Stomach (tissue), 9 donors: Measurements from ENCODE around the gene EEF1E1. TPM values are rescaled to one million over a fixed set of nuclear protein-coding genes. Genes with fewer than 3 reads are reported as not detected.
A peak's percentile ranks its signal among the peaks of the same experiment; 100 is the strongest.

ENCODE experiments used
- DNase-seq, 2 donors: peaks; one replicate each; pipeline versions ENCODE4 v3.0.0 to v3.0.0-alpha.2; 2013 to 2019
- H3K27ac ChIP-seq, 5 donors: fragments of 200-600 bp in 4 of 5; sonication (generic) in 4 of 5; one replicate each; pipeline ENCODE4 v1.5.1; 2013 to 2019; ENCODE audit warnings: mild to moderate bottlenecking in 1 of 5, moderate library complexity in 1 of 5
- H3K27me3 ChIP-seq, 3 donors: fragments of 200-600 bp; sonication (generic); one replicate each; pipeline ENCODE4 v1.5.1; 2017 to 2019; ENCODE audit warnings: mixed run types in 1 of 3
- H3K36me3 ChIP-seq, 4 donors: fragments of 200-600 bp; sonication (generic); 1 replicate in 3 of 4; 2 replicates in 1 of 4; pipeline ENCODE4 v1.5.1; 2016 to 2019
- H3K4me1 ChIP-seq, 4 donors: fragments of 200-600 bp; sonication (generic); one replicate each; pipeline ENCODE4 v1.5.1; 2016 to 2019
- H3K4me3 ChIP-seq, 4 donors: fragments of 200-600 bp; sonication (generic) in 3 of 4; one replicate each; pipeline ENCODE4 v1.5.1; 2016 to 2019; ENCODE audit warnings: mild to moderate bottlenecking in 1 of 4
- H3K9me3 ChIP-seq, 4 donors: fragments of 200-600 bp; sonication (generic); one replicate each; pipeline ENCODE4 v1.5.1; 2016 to 2019
- EP300 ChIP-seq: sonication (generic); formaldehyde crosslinking; IDR thresholded peaks from one replicate; pipeline ENCODE4 v1.6.1; 2017; ENCODE audit warnings: antibody characterized with exemption
- POLR2A ChIP-seq, 4 donors: fragments of 450-650 bp; IDR thresholded peaks; one replicate each; pipeline ENCODE4 v1.6.1; 2016; ENCODE audit warnings: antibody characterized with exemption in 4 of 4, control low read depth in 2 of 4, mild to moderate bottlenecking in 1 of 4, moderate library complexity in 1 of 4
- POLR2AphosphoS5 ChIP-seq, 3 donors: sonication (generic); formaldehyde crosslinking; IDR thresholded peaks; one replicate each; pipeline ENCODE4 v1.6.1; 2016; ENCODE audit warnings: antibody characterized with exemption in 3 of 3
- WGBS, 5 donors: extraction: QIAGEN DNeasy Blood & Tissue Kit in 3 of 5; methylation state at CpG; one replicate each; pipeline versions ENCODE4 v1.1.5 to v1.1.7; 2013 to 2018; 5-methylcytosine and 5-hydroxymethylcytosine counted together
- intact Hi-C: fragments of 100-400 bp; cut with DNase I; formaldehyde crosslinking; loops from one replicate; pipeline ENCODE4 v1.15.1; 2023; ENCODE audit warnings: low total_unique reads
- polyA plus RNA-seq, 3 donors: library from polyadenylated mRNA; stranded (reverse); fragments of 200-250 nt; gene quantifications; one replicate each; pipeline ENCODE4 v1.2.3, GENCODE V29; 2013
- total RNA-seq, 5 donors: library from RNA; depleted of rRNA; stranded (reverse); fragments of >200 nt; gene quantifications; one replicate each; pipeline versions ENCODE4 v1.1.0 to v1.2.3, GENCODE V29; 2014 to 2016
- TF ChIP-seq, protein P1 (sequence below), 7 experiments: fragments of 450-650 bp in 4 of 7; fragments of 200-600 bp in 3 of 7; sonication (generic) in 3 of 7; IDR thresholded peaks; one replicate each; pipeline ENCODE4 v1.5.1; 2016 to 2019; ENCODE audit warnings: antibody characterized with exemption in 7 of 7, control low read depth in 2 of 7, mild to moderate bottlenecking in 1 of 7
- donor health status: healthy with polysubstance abuse.
- donor health status: Bipolar disorder and iron deficiency.
- donor health status: healthy.

EEF1E1 gene
- total and polyA plus RNA-seq, 8 donors, result 0.87 to 51.3 (median 28.4) TPM

- intact Hi-C loops, result no loop called here
- peaks cover 0 to 6% (median 5%) of the 10 kb centered on the region in 3 donors for H3K27me3 ChIP-seq
- no peak for DNase-seq
- H3K36me3 ChIP-seq, result no peaks in the 10 kb centered on the region
- H3K27ac ChIP-seq, result no peak overlapping the region
- H3K4me1 ChIP-seq, result no peaks in the 10 kb centered on the region
- no peak for TF ChIP-seq POLR2A (IDR thresholded peaks at IDR 0.05)
- no peak for TF ChIP-seq POLR2AphosphoS5 (IDR thresholded peaks at IDR 0.05)
- TF ChIP-seq, protein P1, sequence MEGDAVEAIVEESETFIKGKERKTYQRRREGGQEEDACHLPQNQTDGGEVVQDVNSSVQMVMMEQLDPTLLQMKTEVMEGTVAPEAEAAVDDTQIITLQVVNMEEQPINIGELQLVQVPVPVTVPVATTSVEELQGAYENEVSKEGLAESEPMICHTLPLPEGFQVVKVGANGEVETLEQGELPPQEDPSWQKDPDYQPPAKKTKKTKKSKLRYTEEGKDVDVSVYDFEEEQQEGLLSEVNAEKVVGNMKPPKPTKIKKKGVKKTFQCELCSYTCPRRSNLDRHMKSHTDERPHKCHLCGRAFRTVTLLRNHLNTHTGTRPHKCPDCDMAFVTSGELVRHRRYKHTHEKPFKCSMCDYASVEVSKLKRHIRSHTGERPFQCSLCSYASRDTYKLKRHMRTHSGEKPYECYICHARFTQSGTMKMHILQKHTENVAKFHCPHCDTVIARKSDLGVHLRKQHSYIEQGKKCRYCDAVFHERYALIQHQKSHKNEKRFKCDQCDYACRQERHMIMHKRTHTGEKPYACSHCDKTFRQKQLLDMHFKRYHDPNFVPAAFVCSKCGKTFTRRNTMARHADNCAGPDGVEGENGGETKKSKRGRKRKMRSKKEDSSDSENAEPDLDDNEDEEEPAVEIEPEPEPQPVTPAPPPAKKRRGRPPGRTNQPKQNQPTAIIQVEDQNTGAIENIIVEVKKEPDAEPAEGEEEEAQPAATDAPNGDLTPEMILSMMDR (IDR thresholded peaks at IDR 0.05), result no peak
- TF ChIP-seq EP300, result no peak
- 88 to 94% (median 91%) methylated on average over 7 of the region's 7 CpGs for WGBS, 5 donors
- no peaks in the 10 kb centered on the region for H3K9me3 ChIP-seq
- no peak overlapping the region for H3K4me3 ChIP-seq
Observed at GRCh38 chr6:8139451-8139850, 37.1 kb upstream of the EEF1E1 start.

- intact Hi-C loops, result no loop called here
- 36 to 50% (median 43%) methylated on average over 6 of the region's 6 CpGs for WGBS, 5 donors
- H3K4me1 ChIP-seq, result no peaks in the 10 kb centered on the region
- H3K4me3 ChIP-seq, result no peak overlapping the region
- H3K36me3 ChIP-seq, result no peaks in the 10 kb centered on the region
- H3K27me3 ChIP-seq, result peaks cover 0 to 6% (median 5%) of the 10 kb centered on the region in 3 donors
- no peaks in the 10 kb centered on the region for H3K9me3 ChIP-seq
- TF ChIP-seq POLR2AphosphoS5 (IDR thresholded peaks at IDR 0.05) (no peak), EP300 (no peak), POLR2A (IDR thresholded peaks at IDR 0.05) (no peak)
- TF ChIP-seq, protein P1 (IDR thresholded peaks at IDR 0.05), result no peak
- no peak overlapping the region for H3K27ac ChIP-seq
- peak in 1 of 2 donors; percentile 4 for DNase-seq
Observed at GRCh38 chr6:8137529-8137939, 35.2 kb upstream of the EEF1E1 start.

DNA sequence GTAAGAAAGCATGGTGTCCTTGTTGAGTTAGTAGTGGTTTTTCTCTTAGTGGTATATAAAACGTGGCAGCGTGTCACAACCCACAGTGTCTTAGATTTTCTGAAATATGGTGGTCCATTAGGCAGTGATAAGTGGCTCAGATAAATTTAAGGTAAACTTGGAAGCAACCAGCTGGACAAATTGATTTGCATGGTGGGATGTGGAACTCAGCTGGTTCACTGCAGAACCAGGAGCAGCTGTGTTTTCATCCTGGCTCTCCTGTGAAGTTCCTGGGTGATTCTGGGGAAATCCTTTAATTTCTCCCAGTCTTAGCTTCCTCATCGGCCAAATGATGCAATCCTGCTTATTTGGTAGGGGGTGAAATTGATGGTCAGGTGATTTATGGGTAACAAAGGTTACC is 32.9 kb upstream of the EEF1E1 start:
- intact Hi-C loops, result no loop called here
- Histone ChIP-seq H3K4me1 (no peaks in the 10 kb centered on the region), H3K9me3 (no peaks in the 10 kb centered on the region), H3K4me3 (no peak overlapping the region), H3K36me3 (no peaks in the 10 kb centered on the region), H3K27ac (no peak overlapping the region), H3K27me3 (peaks cover 0 to 12% (median 5%) of the 10 kb centered on the region in 3 donors)
- TF ChIP-seq EP300 (no peak), POLR2A (IDR thresholded peaks at IDR 0.05) (no peak), POLR2AphosphoS5 (IDR thresholded peaks at IDR 0.05) (no peak)
- TF ChIP-seq, protein P1 (IDR thresholded peaks at IDR 0.05), result no peak
- 68 to 88% (median 80%) methylated on average over 3 of the region's 3 CpGs for WGBS, 5 donors
- DNase-seq, result no peak

GRCh38 chr6:8132130-8132529 is 29.8 kb upstream of the EEF1E1 start:
- WGBS, 5 donors, result 59 to 72% (median 68%) methylated on average over 6 of the region's 6 CpGs
- Histone ChIP-seq H3K27ac (no peak overlapping the region), H3K9me3 (no peaks in the 10 kb centered on the region), H3K36me3 (no peaks in the 10 kb centered on the region), H3K4me1 (no peaks in the 10 kb centered on the region), H3K4me3 (no peak overlapping the region), H3K27me3 (peaks cover 0 to 6% (median 0%) of the 10 kb centered on the region in 3 donors)
- no peak for DNase-seq
- TF ChIP-seq POLR2A (IDR thresholded peaks at IDR 0.05) (no peak), POLR2AphosphoS5 (IDR thresholded peaks at IDR 0.05) (no peak), EP300 (no peak)
- TF ChIP-seq, protein P1 (IDR thresholded peaks at IDR 0.05), result no peak
- intact Hi-C loops, result loop anchor here (5.0 kb wide), 1 partner anchor 90 kb away; no protein-coding TSS in a partner anchor
